HCT116 (cell line): ENCODE results near the gene HPS5.

Experiments
- CEBPB ChIP-seq: IDR thresholded peaks from 2 replicates; pipeline ENCODE4 v1.6.1; 2012; ENCODE audit warnings: low read depth
- ELF1 ChIP-seq: IDR thresholded peaks from 2 replicates; pipeline ENCODE4 v1.6.1; 2012; ENCODE audit warnings: low read depth, borderline replicate concordance
- EZH2 ChIP-seq: fragments of 200-600 bp; sonication (generic); IDR thresholded peaks from 2 replicates; pipeline ENCODE4 v1.6.1; 2017; ENCODE audit warnings: antibody characterized with exemption, mixed run types
- JUND ChIP-seq: IDR thresholded peaks from 2 replicates; pipeline ENCODE4 v1.6.1; 2012
- SRF ChIP-seq: IDR thresholded peaks from 2 replicates; pipeline ENCODE4 v1.6.1; 2012; ENCODE audit warnings: low read depth
- TCF7L2 ChIP-seq: IDR thresholded peaks from 2 replicates; pipeline ENCODE4 v1.7.0; 2011; ENCODE audit warnings: borderline replicate concordance, inconsistent platforms; ENCODE audit not compliant: insufficient read depth, insufficient read length; ENCODE audit errors: extremely low read depth
- YY1 ChIP-seq: IDR thresholded peaks from 2 replicates; pipeline ENCODE4 v1.6.1; 2011; ENCODE audit warnings: low read length, low read depth, moderate library complexity, mild to moderate bottlenecking; ENCODE audit not compliant: insufficient replicate concordance; ENCODE audit errors: extremely low read depth
- TF ChIP-seq, protein P1 (sequence below), 3 experiments: fragments of 200-600 bp in 1 of 3; sonication (generic) in 1 of 3; IDR thresholded peaks in 2 of 3; conservative IDR thresholded peaks in 1 of 3; 2 replicates each; pipeline ENCODE4 v1.5.1; 2012 to 2017; ENCODE audit warnings: low read depth in 2 of 3, low read length in 2 of 3, antibody characterized with exemption in 1 of 3, borderline replicate concordance in 1 of 3, control low read depth in 1 of 3, mild to moderate bottlenecking in 1 of 3, mixed read lengths in 1 of 3, mixed run types in 1 of 3, moderate library complexity in 1 of 3; ENCODE audit not compliant: insufficient read depth in 1 of 3

DNA sequence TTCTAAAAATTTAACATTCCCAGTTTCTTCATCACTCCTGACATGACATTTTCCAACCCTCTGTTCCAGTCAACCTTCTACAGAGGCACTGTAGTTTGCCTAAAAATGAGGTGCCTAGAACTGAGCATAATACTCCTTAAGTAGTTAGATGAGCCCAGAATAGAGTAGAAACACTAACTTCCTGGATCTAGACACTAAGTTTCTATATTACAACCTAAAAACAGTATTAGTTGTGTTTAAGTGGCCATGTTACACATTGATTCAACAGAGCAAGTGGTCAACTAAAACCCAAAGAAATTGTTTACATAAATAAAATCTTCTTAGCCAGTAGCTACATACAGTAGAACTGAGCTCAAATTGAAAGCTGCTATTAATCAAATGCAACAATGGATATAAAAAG lies 1.3 kb downstream of the HPS5 start:
- TF ChIP-seq, protein P1, sequence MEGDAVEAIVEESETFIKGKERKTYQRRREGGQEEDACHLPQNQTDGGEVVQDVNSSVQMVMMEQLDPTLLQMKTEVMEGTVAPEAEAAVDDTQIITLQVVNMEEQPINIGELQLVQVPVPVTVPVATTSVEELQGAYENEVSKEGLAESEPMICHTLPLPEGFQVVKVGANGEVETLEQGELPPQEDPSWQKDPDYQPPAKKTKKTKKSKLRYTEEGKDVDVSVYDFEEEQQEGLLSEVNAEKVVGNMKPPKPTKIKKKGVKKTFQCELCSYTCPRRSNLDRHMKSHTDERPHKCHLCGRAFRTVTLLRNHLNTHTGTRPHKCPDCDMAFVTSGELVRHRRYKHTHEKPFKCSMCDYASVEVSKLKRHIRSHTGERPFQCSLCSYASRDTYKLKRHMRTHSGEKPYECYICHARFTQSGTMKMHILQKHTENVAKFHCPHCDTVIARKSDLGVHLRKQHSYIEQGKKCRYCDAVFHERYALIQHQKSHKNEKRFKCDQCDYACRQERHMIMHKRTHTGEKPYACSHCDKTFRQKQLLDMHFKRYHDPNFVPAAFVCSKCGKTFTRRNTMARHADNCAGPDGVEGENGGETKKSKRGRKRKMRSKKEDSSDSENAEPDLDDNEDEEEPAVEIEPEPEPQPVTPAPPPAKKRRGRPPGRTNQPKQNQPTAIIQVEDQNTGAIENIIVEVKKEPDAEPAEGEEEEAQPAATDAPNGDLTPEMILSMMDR (IDR thresholded peaks at IDR 0.05 in 2 of 3, conservative IDR thresholded peaks at IDR 0.05 in 1 of 3; ENCODE audit: borderline replicate concordance in 1 of 3, insufficient read depth in 1 of 3, low read depth in 2 of 3, low read length in 2 of 3), result no peak
- TF ChIP-seq EZH2 (no peak), CEBPB (no peak), TCF7L2 (no peak), SRF (no peak), JUND (no peak), YY1 (no peak), ELF1 (no peak)
